Activated T-cell treated with anti-CD3 and anti-CD28 coated beads, Interleukin-2, amount 50 U/mL, for 1 hour (primary cell): ENCODE results near the gene TIMP2.

Source experiments
- DNase-seq: peaks from one replicate; pipeline ENCODE4 v3.0.0-alpha.2; 2020

Gene TIMP2

DNA sequence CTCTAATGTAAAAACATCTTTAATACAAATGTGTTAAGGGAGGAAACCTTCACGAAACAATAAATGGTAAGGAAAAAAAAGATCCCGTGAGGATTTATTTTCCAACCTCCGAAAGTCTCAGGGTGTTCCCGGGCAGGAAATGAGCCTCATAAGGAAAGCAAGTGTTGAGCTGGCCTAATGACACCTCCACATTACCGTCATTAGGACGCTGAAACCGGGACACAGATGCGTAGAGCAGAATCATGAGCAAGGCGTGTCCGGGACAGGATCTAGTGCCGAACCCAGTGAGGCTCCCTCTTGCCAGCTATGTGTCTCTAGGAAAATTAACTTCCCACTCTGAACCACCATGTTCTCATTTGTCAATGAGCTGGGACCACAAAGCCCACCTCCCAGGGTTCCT, 120.4 kb downstream of the TIMP2 start:
- no peak for DNase-seq

DNA sequence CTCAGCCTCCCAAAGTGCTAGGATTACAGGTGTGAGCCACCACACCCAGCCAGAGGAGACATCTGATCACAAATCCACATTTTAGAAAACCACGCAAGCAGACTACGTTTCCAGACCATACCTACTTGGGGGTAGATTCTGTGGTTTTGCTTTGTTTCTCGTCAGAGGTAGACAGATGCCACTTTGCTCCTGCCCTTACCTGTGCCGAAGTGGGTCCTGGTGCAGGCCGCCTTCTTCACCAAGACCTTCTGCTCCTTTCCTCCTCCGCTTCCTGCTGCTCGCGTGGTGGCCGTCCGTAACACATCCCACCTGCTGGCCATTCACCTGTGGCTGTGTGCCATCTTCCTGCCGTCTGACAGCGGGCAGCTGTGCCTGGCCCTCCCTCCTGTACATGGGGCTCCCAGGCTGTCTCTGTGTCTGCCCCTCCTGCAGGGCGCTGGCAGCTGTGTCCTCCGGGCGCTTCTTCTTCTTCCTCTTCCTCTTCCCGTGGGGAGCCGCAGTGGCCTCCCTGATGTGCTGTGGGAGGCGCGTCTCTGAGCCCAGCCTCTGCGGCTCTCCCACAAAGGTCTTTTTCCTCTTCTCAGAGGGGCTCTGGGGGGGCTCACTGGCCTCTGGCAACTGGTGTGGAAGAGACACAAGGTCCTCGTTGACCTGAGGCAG, 121.9 kb downstream of the TIMP2 start:
- DNase-seq = no peak
